Testis (tissue), 3 donors: ENCODE measurements around the gene SMIM24. TPM values are rescaled to one million over a fixed set of nuclear protein-coding genes. Genes with fewer than 3 reads are reported as not detected.

Source experiments
- DNase-seq: peaks from one replicate; pipeline ENCODE4 v3.0.0-alpha.2; 2019
- H3K27ac ChIP-seq, 2 donors: fragments of 200-600 bp; sonication (generic); one replicate each; pipeline ENCODE4 v1.5.1; 2019
- H3K27me3 ChIP-seq: fragments of 200-600 bp; sonication (generic); one replicate; pipeline ENCODE4 v1.5.1; 2019
- H3K36me3 ChIP-seq: fragments of 200-600 bp; sonication (generic); one replicate; pipeline ENCODE4 v1.5.1; 2017; ENCODE audit warnings: low read depth; ENCODE audit errors: missing control alignments
- H3K4me1 ChIP-seq: fragments of 200-600 bp; sonication (generic); one replicate; pipeline ENCODE4 v1.5.1; 2019
- H3K4me3 ChIP-seq, 2 donors: fragments of 200-600 bp; sonication (generic); one replicate each; pipeline ENCODE4 v1.5.1; 2017 to 2019
- H3K9me3 ChIP-seq: fragments of 200-600 bp; sonication (generic); one replicate; pipeline ENCODE4 v1.5.1; 2017
- CTCF ChIP-seq, 3 experiments: fragments of 450-650 bp in 2 of 3; fragments of 200-600 bp in 1 of 3; sonication (generic) in 1 of 3; IDR thresholded peaks; one replicate each; pipeline ENCODE4 v1.5.1; 2016 to 2019; ENCODE audit warnings: antibody characterized with exemption in 3 of 3, mild to moderate bottlenecking in 2 of 3, moderate library complexity in 1 of 3
- POLR2A ChIP-seq: fragments of 450-650 bp; IDR thresholded peaks from one replicate; pipeline ENCODE4 v1.6.1; 2017; ENCODE audit warnings: antibody characterized with exemption, mild to moderate bottlenecking, moderate library complexity
- WGBS, 2 donors: methylation state at CpG; one replicate each; pipeline ENCODE4 v1.1.5; 2018; 5-methylcytosine and 5-hydroxymethylcytosine counted together
- intact Hi-C: fragments of 100-400 bp; cut with DNase I; formaldehyde crosslinking; loops from one replicate; pipeline ENCODE4 v1.15.1; 2023; ENCODE audit warnings: low total_unique reads
- polyA plus RNA-seq: library from polyadenylated mRNA; stranded (reverse); fragments of 350-450 nt; fragmentation: Illumina TruSeq; extraction: RNeasy Lipid Tissue Mini Kit (QIAGEN cat#74804); gene quantifications from one replicate; pipeline ENCODE4 v1.2.3, GENCODE V29; 2014; ENCODE audit warnings: low read depth, low replicate concordance; ENCODE audit not compliant: insufficient read depth
- total RNA-seq, 2 donors: library from RNA; depleted of rRNA; stranded (reverse); fragments of >200 nt; gene quantifications; one replicate each; pipeline ENCODE4 v1.2.3, GENCODE V29; 2016

The SMIM24 gene
- total and polyA plus RNA-seq, 3 donors from 2014 or later: 1.3 to 10.1 (median 3.1) TPM

GRCh38 chr19:3474614-3475013 is 5.7 kb downstream of the SMIM24 start:
- Histone ChIP-seq H3K4me3 (no peak overlapping the region), H3K36me3 (no peaks in the 10 kb centered on the region), H3K9me3 (no peaks in the 10 kb centered on the region), H3K27ac (no peak overlapping the region), H3K4me1 (no peaks in the 10 kb centered on the region), H3K27me3 (no peaks in the 10 kb centered on the region)
- intact Hi-C loops: loop anchor here (5.0 kb wide), 1 partner anchor 152 kb away; no protein-coding TSS in a partner anchor
- DNase-seq: no peak
- 71 to 78% methylated on average over 2 of the region's 2 CpGs for WGBS, 2 donors
- no peak for TF ChIP-seq CTCF (IDR thresholded peaks at IDR 0.05)
- TF ChIP-seq POLR2A: no peak

- WGBS, 2 donors: 79 to 87% methylated on average over 8 of the region's 8 CpGs
- Histone ChIP-seq H3K36me3 (no peaks in the 10 kb centered on the region), H3K27me3 (no peaks in the 10 kb centered on the region), H3K4me3 (no peak overlapping the region), H3K9me3 (no peaks in the 10 kb centered on the region), H3K27ac (no peak overlapping the region), H3K4me1 (no peaks in the 10 kb centered on the region)
- TF ChIP-seq POLR2A (no peak), CTCF (IDR thresholded peaks at IDR 0.05) (no peak)
- no peak for DNase-seq
- intact Hi-C loops: loop anchor here (5.0 kb wide), 1 partner anchor 152 kb away; no protein-coding TSS in a partner anchor
Observed at GRCh38 chr19:3474010-3474409, 6.3 kb downstream of the SMIM24 start.

- Histone ChIP-seq H3K27ac (no peak overlapping the region), H3K36me3 (no peaks in the 10 kb centered on the region), H3K4me1 (no peaks in the 10 kb centered on the region), H3K9me3 (no peaks in the 10 kb centered on the region), H3K27me3 (no peaks in the 10 kb centered on the region), H3K4me3 (no peak overlapping the region)
- intact Hi-C loops: loop anchor here (5.0 kb wide), 1 partner anchor 150 kb away; no protein-coding TSS in a partner anchor
- no peak for DNase-seq
- WGBS, 2 donors: 23 to 37% methylated on average over 10 to 24 of the region's 24 CpGs
- TF ChIP-seq POLR2A (no peak), CTCF (IDR thresholded peaks at IDR 0.05) (peak; percentile 71 to 90 (median 76))
Observed at GRCh38 chr19:3471954-3472655, 8.2 kb downstream of the SMIM24 start.

- Histone ChIP-seq H3K4me3 (no peak overlapping the region), H3K4me1 (peaks cover 8% of the 10 kb centered on the region), H3K27me3 (no peaks in the 10 kb centered on the region), H3K36me3 (no peaks in the 10 kb centered on the region), H3K27ac (no peak overlapping the region), H3K9me3 (no peaks in the 10 kb centered on the region)
- no peak for DNase-seq
- WGBS, 2 donors: 67 to 68% methylated on average over 11 of the region's 11 CpGs
- TF ChIP-seq POLR2A (no peak), CTCF (IDR thresholded peaks at IDR 0.05) (no peak)
- intact Hi-C loops: loop anchor here (5.0 kb wide), 1 partner anchor 148 kb away; no protein-coding TSS in a partner anchor
Observed at GRCh38 chr19:3470500-3471128, 9.7 kb downstream of the SMIM24 start.
